Measurements from ENCODE around the gene CD58.

GRCh38 chr1:116605315-116605714, 34.5 kb upstream of the CD58 start:
- no peak for TF ChIP-seq CTCF (IDR thresholded peaks at IDR 0.05; ENCODE audit: low read depth, low read length)
- TF ChIP-seq MYC (IDR thresholded peaks at IDR 0.05; ENCODE audit: low read depth, low read length) = no peak
- no peak for TF ChIP-seq POLR2A (IDR thresholded peaks at IDR 0.05; ENCODE audit: extremely low read depth, insufficient read length)
